ENCODE measurements around the gene IQCC. TPM values are rescaled to one million over a fixed set of nuclear protein-coding genes. Genes with fewer than 3 reads are reported as not detected.

The IQCC gene
- total and polyA plus RNA-seq, 2 donors, result 2.8 to 3.0 TPM

Other genes with a start within 250 kb of the IQCC start
- 71.8 TPM for gene KHDRBS1, start 191.8 kb upstream of the IQCC start, total RNA-seq
- gene KHDRBS1, start 191.8 kb upstream of the IQCC start, polyA plus RNA-seq, result 124 TPM
- 4.7 TPM for gene TMEM39B, start 132.7 kb upstream of the IQCC start, total RNA-seq
- gene TMEM39B, start 132.7 kb upstream of the IQCC start, polyA plus RNA-seq, result 13.1 TPM
- 17.1 TPM for gene KPNA6, start 97.6 kb upstream of the IQCC start, total RNA-seq
- gene KPNA6, start 97.6 kb upstream of the IQCC start, polyA plus RNA-seq, result 10.0 TPM
- gene TXLNA, start 26.0 kb upstream of the IQCC start, total RNA-seq, result 33.1 TPM
- 17.7 TPM for gene TXLNA, start 26.0 kb upstream of the IQCC start, polyA plus RNA-seq
- gene CCDC28B, start 5.1 kb upstream of the IQCC start, total RNA-seq, result 64.1 TPM
- 28.7 TPM for gene CCDC28B, start 5.1 kb upstream of the IQCC start, polyA plus RNA-seq
- not detected for gene DCDC2B, start 3.4 kb downstream of the IQCC start, total RNA-seq
- 0.09 TPM for gene DCDC2B, start 3.4 kb downstream of the IQCC start, polyA plus RNA-seq
- 8.5 TPM for gene TMEM234, start 16.7 kb downstream of the IQCC start, total RNA-seq
- gene TMEM234, start 16.7 kb downstream of the IQCC start, polyA plus RNA-seq, result 15.4 TPM
- gene EIF3I, start 16.7 kb downstream of the IQCC start, total RNA-seq, result 161 TPM
- 155 TPM for gene EIF3I, start 16.7 kb downstream of the IQCC start, polyA plus RNA-seq
- gene FAM167B, start 41.6 kb downstream of the IQCC start, total RNA-seq, result 1.2 TPM
- gene FAM167B, start 41.6 kb downstream of the IQCC start, polyA plus RNA-seq, result 6.8 TPM
- 467 TPM for gene LCK, start 45.6 kb downstream of the IQCC start, total RNA-seq
- 175 TPM for gene LCK, start 45.6 kb downstream of the IQCC start, polyA plus RNA-seq
- 150 TPM for gene HDAC1, start 86.4 kb downstream of the IQCC start, total RNA-seq
- gene HDAC1, start 86.4 kb downstream of the IQCC start, polyA plus RNA-seq, result 103 TPM
- 89.0 TPM for gene MARCKSL1, start 130.6 kb downstream of the IQCC start, total RNA-seq
- gene MARCKSL1, start 130.6 kb downstream of the IQCC start, polyA plus RNA-seq, result 113 TPM
- gene FAM229A, start 156.8 kb downstream of the IQCC start, total RNA-seq, result 1.6 TPM
- gene FAM229A, start 156.8 kb downstream of the IQCC start, polyA plus RNA-seq, result 14.6 TPM
- gene TSSK3, start 156.9 kb downstream of the IQCC start, total RNA-seq, result 0.28 TPM
- gene TSSK3, start 156.9 kb downstream of the IQCC start, polyA plus RNA-seq, result 2.6 TPM
- 35.3 TPM for gene BSDC1, start 188.8 kb downstream of the IQCC start, total RNA-seq
- 36.6 TPM for gene BSDC1, start 188.8 kb downstream of the IQCC start, polyA plus RNA-seq